IPS-NIHi11 (cell line): ENCODE results near the gene PPY.
"Not testable (repeated sequence)": the region's sequence is repeated elsewhere in the genome, so short reads cannot be mapped to it uniquely, and the experiment has no call there.

ENCODE experiments used
- DNase-seq: peaks from one replicate; pipeline ENCODE4 v3.0.0; 2012; ENCODE audit warnings: mixed read lengths, low spot score

Gene PPY

DNA sequence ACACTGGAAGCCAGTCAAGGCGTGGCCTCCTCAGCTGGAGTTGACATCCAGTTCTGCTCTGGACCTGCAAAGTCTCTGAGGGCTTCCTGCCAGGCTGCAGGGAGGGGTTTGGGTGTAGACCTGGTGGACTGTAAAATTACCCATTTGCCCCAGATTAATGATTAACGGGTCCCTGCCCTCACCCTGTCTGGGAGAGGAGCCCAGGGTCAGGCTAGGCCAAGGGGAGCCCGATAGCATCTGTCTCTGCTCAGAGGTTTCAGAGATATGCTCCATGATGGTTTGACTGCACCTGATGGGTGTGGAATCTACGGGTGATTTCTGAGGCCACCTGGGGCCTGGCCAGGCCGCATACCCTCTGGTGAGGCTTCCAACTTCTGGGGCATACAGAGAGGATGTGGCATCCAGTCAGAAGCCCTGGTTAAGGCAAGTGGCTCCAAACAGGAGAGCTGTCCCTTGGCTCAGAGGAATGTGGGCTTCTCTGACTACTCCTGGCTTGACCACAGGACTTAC, 11.2 kb downstream of the PPY start:
- no peak for DNase-seq

DNA sequence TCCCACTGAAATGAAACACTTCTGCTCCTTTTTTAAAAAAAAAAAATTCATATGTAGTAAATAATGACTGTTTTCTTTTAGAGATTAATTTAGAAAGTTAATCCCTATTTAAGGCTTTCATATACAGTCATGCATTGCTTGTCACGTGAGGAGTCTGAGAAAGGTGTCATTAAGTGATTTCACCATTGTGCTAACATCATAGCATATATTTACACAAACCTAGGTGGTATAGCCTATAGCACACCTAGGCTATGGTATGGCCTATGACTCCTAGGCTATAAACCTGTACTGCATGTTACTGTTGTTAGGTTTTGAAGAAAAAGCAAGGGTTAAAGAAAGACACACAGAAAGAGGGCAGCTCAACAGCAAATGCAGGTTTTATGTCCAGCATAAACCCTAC, 13.7 kb downstream of the PPY start:
- DNase-seq, result no peak

DNA sequence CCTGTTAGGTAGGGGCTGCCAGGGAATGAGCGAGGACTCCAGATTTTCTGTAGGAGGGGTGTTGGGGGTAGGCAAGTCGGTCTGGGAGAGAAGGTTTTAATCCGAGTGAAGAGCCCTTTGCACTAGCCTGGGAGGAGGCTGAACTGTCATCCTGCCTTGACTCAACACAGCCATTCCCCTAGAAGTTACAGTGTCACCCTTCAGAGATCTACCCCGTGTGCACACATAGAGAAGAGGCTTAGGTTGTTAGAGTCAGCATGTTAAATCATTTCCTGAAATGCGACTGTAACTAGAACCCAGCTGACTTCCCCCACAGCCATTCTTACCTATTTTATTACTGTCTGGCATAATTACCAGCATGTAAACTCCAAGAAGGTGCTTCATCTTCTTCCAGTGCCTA, 14.3 kb downstream of the PPY start:
- not testable (repeated sequence) for DNase-seq

DNA sequence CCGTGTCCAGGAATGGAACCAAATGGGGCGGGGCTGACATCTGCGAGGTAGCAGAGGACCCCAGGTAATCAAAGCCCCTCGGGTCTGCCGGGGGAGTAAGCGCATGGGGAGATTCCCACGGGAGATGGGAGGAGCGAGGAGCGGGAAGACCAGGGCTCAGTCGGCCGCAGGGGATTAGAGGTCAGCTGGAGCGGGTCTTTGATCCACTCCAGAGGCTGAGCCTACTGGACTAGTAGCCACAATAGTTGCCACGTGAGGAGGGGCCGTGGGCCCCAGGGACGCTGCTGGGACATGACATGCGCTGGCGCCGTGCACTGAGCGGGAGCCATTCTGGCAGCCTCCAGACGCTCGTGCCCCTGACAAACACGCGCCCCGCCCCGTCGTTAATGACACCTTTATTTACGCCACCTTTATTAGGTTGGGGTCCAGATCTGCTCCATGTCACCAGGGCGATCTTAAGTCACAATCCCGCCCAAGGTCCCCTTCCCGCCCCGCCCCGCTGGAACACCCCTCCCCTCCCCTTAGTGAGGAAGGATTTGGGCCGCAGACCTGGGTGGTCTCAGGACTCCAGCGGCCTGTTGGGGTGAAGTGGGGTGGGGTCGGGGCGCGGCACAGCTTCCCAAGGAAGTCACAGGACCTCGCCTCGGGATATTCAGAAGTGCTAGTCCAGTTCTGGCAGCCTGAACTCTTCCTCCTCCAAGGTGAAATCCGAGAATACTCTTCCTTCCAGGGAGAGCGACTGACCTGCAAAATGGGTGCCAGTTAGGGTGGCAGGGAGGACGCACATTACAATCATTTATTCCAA, 15.0 kb downstream of the PPY start:
- DNase-seq, result peak; percentile 35

DNA sequence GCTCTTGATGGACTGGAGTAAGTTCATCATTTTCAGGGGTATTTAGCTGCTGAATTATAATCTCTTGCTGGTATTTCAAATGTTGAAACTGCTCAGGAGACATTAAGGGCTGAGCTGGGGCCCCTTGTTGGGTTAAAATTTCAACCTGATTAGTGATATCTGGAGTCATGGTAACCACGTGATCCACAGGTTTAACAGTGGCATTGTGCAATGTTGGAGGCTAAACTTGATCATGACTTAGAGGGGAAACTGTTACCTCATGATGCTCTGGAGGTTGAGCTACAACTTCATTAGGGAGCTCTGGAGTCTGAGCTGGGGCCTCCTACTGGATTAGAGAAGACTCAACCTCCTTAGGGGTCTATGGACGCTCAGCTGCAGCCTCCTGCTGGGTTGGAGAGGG, 17.7 kb downstream of the PPY start:
- DNase-seq, result no peak

DNA sequence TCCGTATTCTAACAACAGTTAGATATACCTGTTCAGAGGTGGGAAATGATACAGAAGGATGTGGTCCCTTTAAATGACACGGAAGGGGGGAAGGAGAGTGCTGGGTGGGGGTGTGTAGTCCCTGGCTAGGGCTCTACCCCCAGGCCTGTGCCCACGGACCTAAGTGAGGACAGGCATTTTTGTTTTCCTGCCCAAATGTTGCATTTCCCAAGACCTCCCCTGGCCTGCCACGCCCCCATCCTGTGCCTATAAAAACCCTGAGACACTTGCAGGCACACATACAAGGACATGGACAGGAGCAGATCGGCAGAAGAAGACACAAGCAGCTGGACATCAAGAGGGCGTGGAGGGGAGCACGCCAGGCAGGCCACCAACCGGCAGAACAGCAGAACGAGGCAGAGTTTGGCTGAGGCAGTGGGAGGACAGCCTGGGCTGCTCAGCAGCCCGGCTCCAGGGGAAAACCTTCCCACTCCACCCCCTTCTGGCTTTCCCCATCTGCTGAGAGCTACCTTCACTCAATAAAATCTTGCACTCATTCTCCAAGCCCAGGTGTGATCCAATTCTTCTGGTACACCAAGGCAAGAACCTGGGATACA, 21.7 kb downstream of the PPY start:
- no peak for DNase-seq

DNA sequence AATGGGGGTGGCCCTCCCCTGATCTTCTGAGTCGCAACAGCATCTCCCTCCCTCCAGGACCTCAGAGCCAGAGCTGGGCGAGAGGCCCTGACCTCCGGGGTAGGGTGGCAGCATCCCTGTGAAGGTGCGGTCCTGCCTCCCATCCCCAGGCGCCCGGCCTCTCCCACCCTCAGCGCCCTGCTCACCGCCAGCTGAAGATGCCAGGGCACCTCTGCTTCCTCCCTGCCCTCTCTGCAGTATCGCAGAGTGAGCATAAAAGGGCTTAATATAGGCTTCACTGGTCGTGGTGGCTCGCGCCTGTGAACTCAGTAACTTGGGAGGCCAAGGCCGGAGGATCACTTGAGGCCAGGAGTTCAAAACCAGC, 24.3 kb downstream of the PPY start:
- no peak for DNase-seq

DNA sequence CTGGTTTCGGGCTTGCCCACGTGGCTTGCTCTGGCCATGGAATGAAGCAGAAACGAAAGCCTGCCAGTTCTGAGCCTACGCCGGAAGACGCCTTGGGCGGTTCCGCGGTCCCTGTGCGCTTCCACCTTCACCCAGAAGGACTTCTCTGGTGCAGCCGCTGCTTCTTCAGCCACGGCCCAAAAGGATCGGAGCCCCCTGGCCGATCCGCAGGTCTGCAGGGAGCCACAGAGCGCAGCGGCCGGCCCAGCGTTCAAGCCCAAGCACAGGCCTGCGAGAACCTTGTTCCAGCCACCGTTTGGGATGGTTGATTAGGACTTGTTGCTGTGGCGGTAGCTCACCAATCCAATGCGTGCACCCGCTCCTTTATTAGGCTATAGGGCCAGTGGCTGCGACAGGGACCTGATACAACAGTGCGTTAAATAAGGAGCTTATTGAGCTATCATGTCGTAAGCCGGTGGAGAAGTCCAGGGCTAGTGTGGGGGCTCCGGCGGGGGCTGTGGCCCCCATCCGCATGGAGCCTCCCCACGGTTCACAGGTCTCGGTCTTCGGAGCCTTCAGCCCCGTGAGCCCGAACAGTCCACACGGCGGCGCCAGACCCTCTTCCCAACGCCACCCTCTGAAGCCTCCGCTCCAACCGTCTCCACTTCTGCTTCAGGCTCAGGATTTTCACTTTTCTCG, 24.8 kb downstream of the PPY start:
- DNase-seq, result peak; percentile 66

DNA sequence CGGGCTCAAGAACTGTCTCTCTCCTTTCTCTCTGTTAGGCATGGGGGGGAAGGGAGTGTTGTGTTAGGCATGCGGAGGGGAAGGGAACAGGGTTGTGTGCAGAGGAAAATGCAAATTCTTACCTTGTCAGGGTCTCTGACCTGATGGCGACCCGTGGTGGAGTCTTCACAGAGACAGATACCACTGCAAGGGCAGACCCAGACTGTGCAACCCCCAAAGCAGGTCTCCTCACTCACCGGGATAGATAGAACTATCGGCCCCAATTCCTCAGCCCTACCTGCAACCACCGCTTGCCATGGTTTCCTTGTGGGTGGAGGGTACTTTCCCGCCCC, 25.3 kb downstream of the PPY start:
- no peak for DNase-seq

DNA sequence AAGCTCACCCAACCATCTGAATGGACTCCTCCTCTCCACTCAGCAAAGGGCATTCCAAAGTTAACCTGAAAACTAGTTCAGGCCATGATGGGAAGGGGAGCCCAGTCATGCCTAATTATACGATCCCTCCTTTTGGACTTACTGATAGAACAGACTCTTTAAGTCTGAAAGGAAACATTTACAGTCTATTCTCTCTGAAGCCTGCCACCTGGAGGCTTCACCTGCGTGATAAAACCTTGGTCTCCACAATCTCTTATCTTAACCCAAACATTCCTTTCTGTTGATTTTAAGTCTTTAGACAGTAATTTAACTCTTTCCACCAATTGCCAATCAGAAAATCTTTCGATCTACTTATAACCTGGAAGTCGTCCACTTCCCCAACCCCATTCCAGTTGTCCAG, 25.9 kb downstream of the PPY start:
- DNase-seq, result no peak

DNA sequence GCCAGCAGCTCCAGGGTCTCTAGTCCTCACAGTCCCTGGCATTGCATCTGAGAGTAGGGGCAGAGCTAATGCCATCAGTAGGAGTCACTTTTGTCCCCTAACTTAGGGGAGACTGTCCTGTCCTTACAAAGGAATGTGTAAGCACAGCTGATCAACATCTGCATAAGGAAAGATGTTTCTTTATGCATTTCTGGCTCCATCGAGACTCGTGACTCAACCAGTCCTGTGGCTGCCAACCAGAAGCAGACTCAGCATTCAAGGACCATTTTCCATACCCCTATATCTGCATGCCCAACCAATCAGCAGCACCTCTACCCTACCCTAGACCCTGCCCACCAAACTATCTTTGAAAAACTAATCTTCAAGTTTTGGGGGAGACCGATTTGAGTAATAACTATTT, 26.7 kb downstream of the PPY start:
- no peak for DNase-seq

DNA sequence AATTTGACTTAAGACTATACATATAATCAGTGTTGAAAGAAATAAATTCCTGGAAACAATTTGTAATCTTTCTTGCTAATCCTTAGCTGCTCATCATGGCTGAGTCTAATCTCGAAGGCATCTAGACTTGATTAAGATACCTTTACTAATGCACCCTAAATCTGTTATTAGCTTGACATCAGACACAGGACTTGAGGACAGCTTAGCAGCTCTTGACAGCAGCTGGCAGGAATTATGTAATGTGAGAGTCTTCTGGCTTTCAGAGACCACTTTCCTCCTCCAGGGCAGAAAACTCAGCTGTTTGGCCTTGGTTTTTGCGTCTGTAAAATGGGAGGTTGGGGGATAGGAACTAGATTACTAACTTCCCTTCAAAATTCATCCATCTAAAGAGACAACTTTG, 27.8 kb downstream of the PPY start:
- no peak for DNase-seq

DNA sequence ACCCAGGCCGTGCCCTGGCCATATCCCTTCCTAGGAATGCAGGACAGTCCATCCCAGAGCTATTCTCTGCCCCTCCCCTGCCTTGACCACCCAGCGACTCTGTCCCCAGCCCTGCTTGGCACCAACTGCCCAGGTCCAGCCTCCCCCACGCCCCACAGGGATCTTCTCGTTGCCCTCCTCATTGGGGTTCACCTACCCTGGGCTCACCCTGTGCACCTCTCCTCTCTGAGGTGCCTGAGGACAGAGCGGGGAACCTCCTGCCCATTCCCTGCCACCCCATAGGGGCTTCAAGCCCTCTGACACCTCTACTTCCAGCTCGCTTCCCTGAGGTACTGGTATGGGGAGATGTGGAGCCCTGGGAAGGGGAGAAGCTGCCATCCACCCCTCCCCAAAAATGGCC, 28.7 kb downstream of the PPY start:
- no peak for DNase-seq

DNA sequence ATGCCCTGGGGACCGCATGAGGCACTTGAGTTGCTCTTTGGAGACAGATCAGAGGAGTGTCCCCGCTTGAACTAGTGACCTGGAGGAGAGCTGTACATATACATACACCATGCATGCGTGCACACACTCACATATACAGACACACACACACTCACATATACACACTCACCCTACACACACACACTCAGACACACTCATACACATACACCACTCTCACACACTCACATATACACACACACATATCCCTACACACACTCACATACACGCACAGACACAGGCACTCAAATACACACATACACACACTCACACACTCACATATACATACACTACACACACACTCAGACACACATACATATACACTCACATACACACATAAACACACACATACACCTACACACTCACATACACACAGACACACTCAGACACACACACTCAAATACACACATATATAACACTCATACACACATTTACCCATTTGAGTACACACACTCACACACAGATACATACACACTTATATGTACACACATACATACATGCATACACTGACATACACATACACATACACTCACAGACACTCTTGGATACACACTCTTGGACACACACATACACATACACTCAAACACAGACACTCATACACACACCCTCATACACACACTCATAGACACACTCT, 29.5 kb downstream of the PPY start:
- no peak for DNase-seq

DNA sequence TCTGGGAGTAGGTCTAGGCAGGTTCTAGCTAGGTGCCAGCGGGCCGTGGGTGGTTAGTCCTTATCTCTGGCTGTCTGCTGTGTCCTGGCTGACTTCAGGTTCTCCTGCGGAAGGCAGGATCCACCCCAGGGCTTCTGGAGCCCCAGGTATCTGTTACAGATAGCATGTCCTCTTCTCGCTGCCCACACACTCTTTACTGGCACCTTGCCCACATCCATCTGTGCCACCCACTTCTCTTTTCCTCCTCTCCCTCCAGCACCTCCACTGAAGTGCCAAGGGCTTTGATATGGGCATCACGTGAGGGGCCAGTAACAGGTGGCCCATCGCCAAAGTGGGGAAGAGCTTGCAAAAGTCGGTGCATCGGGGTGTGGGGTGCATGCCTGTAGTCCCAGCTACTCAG, 30.4 kb downstream of the PPY start:
- no peak for DNase-seq

DNA sequence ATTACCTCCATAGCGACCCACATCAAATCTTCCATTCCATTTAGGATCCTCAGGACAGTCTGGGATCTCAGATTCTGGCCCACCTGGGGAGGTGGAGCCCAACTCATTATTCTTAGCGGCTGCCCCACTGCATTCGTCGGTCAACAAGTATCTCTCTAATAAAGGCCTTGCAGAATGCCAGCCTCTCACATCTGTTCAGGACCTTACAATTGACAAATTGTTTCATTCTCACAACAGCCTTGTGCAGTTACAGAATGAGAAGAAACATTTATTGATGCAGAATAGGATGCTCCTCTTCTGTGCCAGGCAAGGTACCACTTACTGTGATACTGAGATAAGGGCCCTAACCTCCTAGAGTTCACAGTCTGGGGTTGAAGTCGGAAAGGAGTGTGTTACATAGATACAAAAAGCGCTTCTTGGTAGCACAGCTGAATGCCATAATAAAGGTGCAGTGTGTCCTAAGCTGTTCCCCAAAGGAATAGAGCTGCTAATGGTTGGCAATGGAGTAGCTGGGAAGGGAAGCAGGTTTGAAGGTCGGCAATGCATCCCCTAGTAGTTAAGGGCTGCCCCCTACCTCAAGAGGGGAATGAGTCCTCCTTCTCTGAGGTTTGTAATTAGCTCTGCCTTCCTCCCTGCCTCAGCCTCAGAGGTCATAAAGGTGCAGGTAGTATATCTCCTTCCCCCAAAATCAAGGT, 32.6 kb downstream of the PPY start:
- no peak for DNase-seq

DNA sequence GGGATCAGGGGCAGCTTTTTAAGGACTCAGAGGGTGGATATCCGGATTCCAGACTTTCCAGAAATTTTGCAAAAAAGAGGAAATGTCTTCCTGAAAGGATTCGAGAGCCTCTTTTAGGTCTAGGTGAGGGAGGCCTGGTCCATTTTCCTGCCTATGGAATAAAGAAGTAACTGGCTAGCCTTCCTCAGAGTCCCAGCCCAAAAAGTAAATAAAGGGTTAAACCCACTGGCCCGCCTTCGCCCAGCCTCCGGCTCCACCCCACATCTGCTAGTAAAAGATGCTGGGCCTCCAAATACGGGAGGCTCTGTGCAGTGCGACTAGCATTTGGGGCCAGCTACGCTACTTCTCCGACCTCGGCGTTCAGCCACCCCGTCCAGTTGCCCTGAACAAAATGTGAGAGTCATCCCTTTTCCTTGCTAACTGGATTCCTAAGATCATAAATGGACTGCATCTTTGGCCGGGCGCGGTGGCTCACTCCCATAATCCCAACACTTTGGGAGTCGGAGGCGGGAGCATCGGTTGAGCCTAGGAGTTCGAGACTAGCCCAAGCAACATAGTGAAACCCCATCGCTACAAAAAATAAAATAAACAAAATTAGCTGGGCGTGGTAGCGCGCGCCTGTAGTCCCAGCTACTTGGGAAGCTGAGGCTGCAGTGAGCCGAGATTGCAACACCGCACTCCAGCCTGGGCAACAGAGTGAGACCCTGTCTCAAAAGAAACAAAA, 34.1 kb downstream of the PPY start:
- peak; percentile 79 for DNase-seq

DNA sequence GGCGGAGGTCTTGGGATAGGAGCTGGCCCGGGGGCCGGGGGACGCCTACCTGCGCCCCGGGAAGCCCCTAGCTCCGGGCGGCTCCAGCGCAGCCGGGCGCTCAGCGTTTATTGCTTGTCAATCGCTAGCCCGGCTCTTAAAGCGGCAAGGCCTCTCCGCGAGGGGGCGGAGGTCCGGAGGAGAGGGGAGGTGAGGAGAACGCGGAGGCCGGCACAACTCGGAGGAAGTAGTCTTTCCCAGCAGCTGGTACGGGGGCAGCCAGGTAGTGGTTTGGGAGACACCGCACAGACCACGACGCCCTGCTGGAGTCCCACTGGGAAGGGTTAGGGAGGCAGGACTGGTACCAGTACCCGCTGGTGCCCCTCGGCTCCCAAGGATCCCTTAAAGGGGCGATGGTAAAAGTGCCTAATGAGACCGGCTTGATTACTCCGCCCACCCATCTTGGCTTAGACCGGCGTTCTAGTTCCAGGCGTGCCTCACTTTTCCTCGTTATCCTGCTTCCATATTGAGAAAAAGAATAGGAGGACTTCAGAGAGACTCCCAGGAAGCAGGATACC, 34.8 kb downstream of the PPY start, which contains the start of gene MPP2:
TSS of gene MPP2 (minus strand) at position 112 of the 557 bp plus-strand sequence. CDS start 3,076 bp downstream, outside the sequence.
- DNase-seq, result peak; percentile 82

DNA sequence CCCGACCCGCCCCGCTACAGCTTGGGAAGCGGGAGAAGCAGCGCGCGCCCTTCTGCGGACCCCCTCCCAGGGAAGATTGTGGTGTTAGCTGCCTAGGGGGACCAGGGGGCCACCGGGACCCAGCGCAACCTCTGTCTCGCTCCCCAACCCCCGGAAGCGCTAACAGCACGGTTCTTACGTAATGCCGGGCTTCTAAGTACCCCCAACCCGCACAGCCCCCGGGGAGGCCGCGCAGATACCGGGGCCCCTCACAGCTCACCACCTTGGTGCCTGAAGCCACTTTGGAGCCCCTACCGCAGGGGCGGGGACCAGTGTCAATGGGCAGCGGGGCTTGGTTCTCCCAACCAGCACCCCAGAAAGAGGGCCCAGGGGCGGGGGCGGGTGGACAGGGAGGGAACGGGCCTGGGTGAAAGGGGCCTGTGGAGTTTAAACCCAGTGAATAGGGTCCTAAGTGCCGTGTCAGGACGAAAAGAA, 35.3 kb downstream of the PPY start:
- DNase-seq, result no peak

DNA sequence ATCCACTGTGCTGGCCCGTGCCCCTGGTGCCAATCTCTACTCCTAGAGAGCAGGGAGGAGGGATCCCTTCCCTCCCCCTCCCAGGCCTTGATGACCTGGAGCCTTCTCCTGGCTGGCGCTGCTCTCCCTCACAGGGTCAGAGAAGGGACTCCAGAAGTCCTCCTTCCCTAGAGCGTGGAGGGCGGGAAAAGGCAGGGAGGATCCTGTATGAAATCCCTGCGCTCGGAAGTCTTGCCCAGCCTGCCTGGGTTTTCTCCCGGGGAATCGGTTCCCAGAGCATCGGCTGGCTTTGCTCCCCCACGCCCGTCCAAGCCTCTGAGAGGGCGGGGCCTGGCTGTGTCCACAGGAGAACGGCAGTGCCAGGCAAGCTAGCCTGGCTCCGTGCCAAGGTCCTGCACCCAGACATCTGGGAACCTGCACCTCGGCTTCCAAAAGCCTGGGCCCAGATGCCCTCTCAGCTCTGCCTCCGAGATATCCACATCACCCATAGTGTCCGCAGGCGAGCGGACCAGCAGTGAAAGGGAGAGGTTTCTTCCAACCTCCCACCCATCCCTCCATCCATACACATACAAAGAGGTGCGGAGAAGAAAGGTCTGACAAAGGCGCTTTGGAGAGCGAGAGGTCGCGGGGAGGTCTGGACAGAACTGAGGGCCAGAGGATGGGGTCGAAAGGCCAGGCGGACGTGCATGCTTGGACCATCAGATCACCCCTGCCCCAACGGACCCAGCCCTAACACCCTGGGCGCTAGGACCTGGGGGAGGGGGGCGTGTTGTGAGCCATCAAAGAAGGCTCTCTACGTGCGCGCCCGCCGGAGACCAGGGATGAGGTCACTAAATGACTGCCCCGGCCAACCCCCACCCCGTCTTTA, 36.1 kb downstream of the PPY start:
- DNase-seq, result peak; percentile 83
